ENCODE measurements around the gene TNFRSF8. TPM values are rescaled to one million over a fixed set of nuclear protein-coding genes. Genes with fewer than 3 reads are reported as not detected.

Gene TNFRSF8
- total RNA-seq, 2 donors from 2014 or later, result 3.0 to 6.0 TPM

DNA sequence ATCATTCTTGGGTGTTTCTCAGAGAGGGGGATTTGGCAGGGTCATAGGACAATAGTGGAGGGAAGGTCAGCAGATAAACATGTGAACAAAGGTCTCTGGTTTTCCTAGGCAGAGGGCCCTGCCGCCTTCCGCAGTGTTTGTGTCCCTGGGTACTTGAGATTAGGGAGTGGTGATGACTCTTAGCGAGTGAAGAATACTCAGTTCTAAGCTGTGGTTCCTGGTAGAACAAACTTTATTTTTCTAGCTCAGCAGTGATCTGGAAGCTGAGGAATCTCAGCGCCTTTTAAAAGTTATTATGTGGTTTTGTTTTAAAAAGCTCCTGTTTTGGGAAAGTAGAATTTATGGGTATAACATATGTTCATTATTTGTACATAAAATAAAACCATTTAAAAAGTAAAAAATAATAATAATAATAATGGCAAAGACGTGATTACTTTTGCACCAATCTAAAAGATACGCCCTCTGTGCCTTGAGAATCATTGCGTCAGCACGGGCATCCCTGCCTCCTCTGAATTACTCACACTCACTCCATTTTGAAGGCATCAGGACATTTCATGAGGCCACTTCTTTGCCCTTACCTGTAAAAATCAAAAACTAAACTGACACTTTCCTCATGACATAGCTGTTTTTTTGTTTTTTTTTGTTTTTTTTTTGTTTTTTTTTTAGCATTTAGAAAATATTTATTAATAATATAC, 74.0 kb downstream of the TNFRSF8 start:
- no peak for TF ChIP-seq CTCF (IDR thresholded peaks at IDR 0.05)
- Histone ChIP-seq H3K27ac (no peak overlapping the region), H3K27me3 (no peaks in the 10 kb centered on the region), H3K36me3 (no peaks in the 10 kb centered on the region), H3K4me1 (peaks cover 0 to 17% of the 10 kb centered on the region in 2 donors), H3K4me3 (no peak overlapping the region), H3K9me3 (no peaks in the 10 kb centered on the region)
- DNase-seq (ENCODE audit: low spot score), result no peak

DNA sequence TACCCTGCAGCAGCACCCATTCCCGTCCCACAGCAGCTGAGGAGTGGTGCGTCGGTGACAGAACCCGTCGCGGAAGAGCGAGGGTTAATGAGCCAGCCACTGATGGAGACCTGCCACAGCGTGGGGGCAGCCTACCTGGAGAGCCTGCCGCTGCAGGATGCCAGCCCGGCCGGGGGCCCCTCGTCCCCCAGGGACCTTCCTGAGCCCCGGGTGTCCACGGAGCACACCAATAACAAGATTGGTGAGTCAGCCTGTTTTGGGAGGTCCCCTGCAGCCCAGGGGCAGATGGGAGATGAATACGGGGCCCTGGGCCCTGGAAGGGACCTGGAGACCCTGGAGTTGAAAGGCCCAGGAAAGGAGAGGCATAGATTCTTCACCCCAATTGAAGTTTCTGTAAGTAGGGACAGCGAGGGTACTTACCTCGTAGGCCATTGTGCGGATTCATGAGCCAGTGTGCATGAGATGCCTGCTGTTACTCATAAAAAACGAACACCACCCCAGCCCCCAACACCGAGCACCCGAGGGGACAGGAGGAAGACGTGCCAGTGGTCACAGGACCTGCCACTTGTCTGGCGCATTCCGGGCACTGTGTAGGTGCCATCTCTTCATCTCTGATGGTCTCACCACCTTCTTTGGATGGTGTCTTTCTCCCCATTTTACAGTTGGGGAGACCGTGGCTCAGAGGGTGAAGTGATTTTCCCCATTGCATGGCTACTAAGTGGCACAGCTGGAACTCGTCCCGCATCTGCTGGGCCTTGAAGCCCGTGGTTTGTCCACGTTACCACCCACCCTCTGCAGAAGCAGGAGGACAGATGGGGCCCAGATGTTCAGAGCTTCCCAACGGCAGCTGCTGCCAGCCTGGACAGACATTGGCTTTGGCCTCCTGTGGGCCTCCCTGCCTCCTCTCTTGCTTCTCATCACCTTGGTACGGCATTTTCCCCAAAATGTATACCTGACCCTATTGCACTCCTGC, 75.4 kb downstream of the TNFRSF8 start:
- H3K27ac ChIP-seq, result no peak overlapping the region
- H3K27me3 ChIP-seq, result no peaks in the 10 kb centered on the region
- no peaks in the 10 kb centered on the region for H3K9me3 ChIP-seq
- no peak overlapping the region for H3K4me3 ChIP-seq
- no peak for DNase-seq (ENCODE audit: low spot score)
- peaks cover 0 to 19% of the 10 kb centered on the region in 2 donors for H3K4me1 ChIP-seq
- TF ChIP-seq CTCF (IDR thresholded peaks at IDR 0.05), result no peak
- no peaks in the 10 kb centered on the region for H3K36me3 ChIP-seq

- H3K4me1 ChIP-seq, result peaks cover 0 to 29% of the 10 kb centered on the region in 2 donors
- no peak overlapping the region for H3K27ac ChIP-seq
Measured at GRCh38 chr1:12140016-12140415, 76.9 kb downstream of the TNFRSF8 start.

GRCh38 chr1:12140515-12141162, 77.5 kb downstream of the TNFRSF8 start:
- Histone ChIP-seq H3K9me3 (no peaks in the 10 kb centered on the region), H3K27me3 (no peaks in the 10 kb centered on the region), H3K4me1 (peaks cover 0 to 24% of the 10 kb centered on the region in 2 donors), H3K27ac (no peak overlapping the region), H3K36me3 (no peaks in the 10 kb centered on the region), H3K4me3 (no peak overlapping the region)
- no peak for TF ChIP-seq CTCF (IDR thresholded peaks at IDR 0.05)
- DNase-seq (ENCODE audit: low spot score), result no peak

More at GRCh38 chr1:12140016-12140415, 76.9 kb downstream of the TNFRSF8 start:
- Histone ChIP-seq H3K4me3 (no peak overlapping the region), H3K27me3 (no peaks in the 10 kb centered on the region), H3K36me3 (no peaks in the 10 kb centered on the region), H3K9me3 (no peaks in the 10 kb centered on the region)
- DNase-seq (ENCODE audit: low spot score), result no peak
- TF ChIP-seq CTCF (IDR thresholded peaks at IDR 0.05), result no peak

GRCh38 chr1:12141163-12141850, 78.2 kb downstream of the TNFRSF8 start:
- DNase-seq (ENCODE audit: low spot score), result no peak

More at GRCh38 chr1:12141163-12141850, 78.2 kb downstream of the TNFRSF8 start:
- H3K4me1 ChIP-seq, result peaks cover 0 to 20% of the 10 kb centered on the region in 2 donors
- H3K27me3 ChIP-seq, result no peaks in the 10 kb centered on the region
- no peak overlapping the region for H3K4me3 ChIP-seq
- H3K36me3 ChIP-seq, result no peaks in the 10 kb centered on the region
- no peaks in the 10 kb centered on the region for H3K9me3 ChIP-seq
- H3K27ac ChIP-seq, result no peak overlapping the region
- no peak for TF ChIP-seq CTCF (IDR thresholded peaks at IDR 0.05)
